Measurements from ENCODE around the gene PLCB3.

Gene PLCB3

GRCh38 chr11:64251016-64251752 lies at the start of gene PLCB3:
PLCB3 (plus strand) TSS chr11:64251530; CDS start chr11:64251650, 120 bp downstream.
- peak; percentile 62 for DNase-seq

GRCh38 chr11:64201543-64201942 lies 49.8 kb upstream of the PLCB3 start:
- no peak for DNase-seq

- no peak for DNase-seq
Measured at GRCh38 chr11:64202992-64203391, 48.3 kb upstream of the PLCB3 start.

- DNase-seq, result no peak
Measured at GRCh38 chr11:64203421-64204079, 47.8 kb upstream of the PLCB3 start.

GRCh38 chr11:64204080-64204440 lies 47.3 kb upstream of the PLCB3 start:
- DNase-seq, result no peak

GRCh38 chr11:64204464-64204989 lies 46.8 kb upstream of the PLCB3 start:
- DNase-seq, result peak; percentile 85

- peak; percentile 72 for DNase-seq
Measured at GRCh38 chr11:64206457-64207255, 44.7 kb upstream of the PLCB3 start, which contains the start of gene FERMT3. FERMT3 (plus strand) TSS chr11:64206721; CDS start chr11:64207365, 644 bp downstream.

GRCh38 chr11:64207256-64208085 lies 43.9 kb upstream of the PLCB3 start:
- DNase-seq, result peak; percentile 79

GRCh38 chr11:64208086-64208795 lies 43.1 kb upstream of the PLCB3 start:
- DNase-seq, result no peak

- no peak for DNase-seq
Measured at GRCh38 chr11:64208796-64209562, 42.4 kb upstream of the PLCB3 start.

GRCh38 chr11:64209563-64209843 lies 41.8 kb upstream of the PLCB3 start:
- no peak for DNase-seq

- no peak for DNase-seq
Measured at GRCh38 chr11:64210301-64211020, 40.9 kb upstream of the PLCB3 start.

GRCh38 chr11:64211181-64211872 lies 40.0 kb upstream of the PLCB3 start:
- DNase-seq, result no peak

GRCh38 chr11:64216879-64217278 lies 34.5 kb upstream of the PLCB3 start:
- DNase-seq, result no peak

- DNase-seq, result no peak
Measured at GRCh38 chr11:64218628-64219353, 32.5 kb upstream of the PLCB3 start.

- no peak for DNase-seq
Measured at GRCh38 chr11:64219354-64219684, 32.0 kb upstream of the PLCB3 start.

GRCh38 chr11:64219755-64220154 lies 31.6 kb upstream of the PLCB3 start:
- no peak for DNase-seq

GRCh38 chr11:64220271-64220670 lies 31.1 kb upstream of the PLCB3 start:
- no peak for DNase-seq

GRCh38 chr11:64220798-64221197 lies 30.5 kb upstream of the PLCB3 start:
- DNase-seq, result no peak
